Stimulated activated CD8-positive, alpha-beta memory T cell treated with anti-CD3 and anti-CD28 coated beads, Interleukin-7, amount 100 ng/mL, for 1 hour (primary cell): ENCODE data around the gene NPY1R.

Source experiments
- DNase-seq, 2 donors: peaks; one replicate each; pipeline ENCODE4 v3.0.0-alpha.2; 2020; ENCODE audit warnings: low read depth in 2 of 2

Gene NPY1R

DNA sequence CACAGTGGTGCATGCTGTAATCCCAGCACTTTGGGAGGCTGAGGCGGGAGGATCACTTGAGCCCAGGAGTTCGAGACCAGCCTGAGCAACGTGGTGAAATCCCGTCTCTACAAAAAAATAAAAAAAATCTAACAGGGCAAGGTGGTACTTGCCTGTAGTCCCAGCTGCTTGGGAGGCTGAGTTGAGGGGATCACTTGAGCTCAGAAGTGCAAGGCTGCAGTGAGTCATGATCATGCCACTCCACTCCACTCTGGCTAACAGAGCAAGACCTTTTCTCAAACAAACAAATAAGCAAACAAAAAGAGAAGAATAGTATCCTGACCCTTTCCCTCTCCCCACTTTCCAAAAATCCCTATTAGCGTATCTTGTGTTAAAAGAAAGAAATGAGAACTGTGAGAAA, 52.7 kb downstream of the NPY1R start:
- DNase-seq = no peak

DNA sequence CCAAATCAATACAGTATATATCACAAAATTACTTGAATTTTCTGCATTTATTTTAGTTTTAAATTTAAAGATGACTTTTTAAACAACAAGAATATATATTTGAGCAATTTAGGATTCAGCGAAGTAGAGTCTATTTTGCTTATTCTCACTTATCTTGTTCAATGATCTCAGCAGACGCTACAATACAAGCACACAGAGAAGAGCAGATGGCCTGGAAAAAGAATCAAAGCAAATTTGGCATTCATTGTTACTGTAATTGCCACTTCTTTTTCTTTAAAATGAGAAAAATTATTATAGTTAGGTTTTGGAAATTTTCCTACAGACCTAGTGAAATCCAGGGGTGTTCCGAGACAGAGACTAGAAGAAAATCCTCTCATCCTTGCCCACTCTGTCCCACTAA, 57.5 kb downstream of the NPY1R start:
- DNase-seq = no peak
